T-helper 2 cell treated with Interferon-gamma antibody and Interleukin-4, amounts not matched to agents 5 μg/mL and 100 μg/mL, for 36 hours (primary cell): ENCODE measurements around the gene HBA2.
A peak's percentile ranks its signal among the peaks of the same experiment; 100 is the strongest.
"Not testable (repeated sequence)": the region's sequence is repeated elsewhere in the genome, so short reads cannot be mapped to it uniquely, and the experiment has no call there.

Source experiments
- DNase-seq: peaks from one replicate; pipeline ENCODE4 v3.0.0; 2021; ENCODE audit warnings: low spot score
- H3K27ac Mint-ChIP-seq: one replicate; pipeline ENCODE4 v1.8.0; 2021; ENCODE audit warnings: mild to moderate bottlenecking, mixed read lengths
- H3K27me3 Mint-ChIP-seq: one replicate; pipeline ENCODE4 v1.8.0; 2021; ENCODE audit warnings: low read depth, mixed read lengths
- H3K36me3 Mint-ChIP-seq: one replicate; pipeline ENCODE4 v1.8.0; 2021; ENCODE audit warnings: low read depth, mixed read lengths
- H3K4me1 Mint-ChIP-seq: one replicate; pipeline ENCODE4 v1.8.0; 2021; ENCODE audit warnings: low read depth, mixed read lengths
- H3K4me3 Mint-ChIP-seq: one replicate; pipeline ENCODE4 v1.8.0; 2022; ENCODE audit warnings: mild to moderate bottlenecking, moderate library complexity, mixed read lengths
- H3K9me3 Mint-ChIP-seq: one replicate; pipeline ENCODE4 v1.8.0; 2021; ENCODE audit warnings: mixed read lengths

HBA2 gene

GRCh38 chr16:175011-175949 is 2.6 kb downstream of the HBA2 start:
- Mint-ChIP-seq H3K4me3 (peak overlapping the region; percentile 42), H3K27ac (no peak overlapping the region), H3K36me3 (no peaks in the 10 kb centered on the region), H3K4me1 (peaks cover 2% of the 10 kb centered on the region), H3K9me3 (no peaks in the 10 kb centered on the region), H3K27me3 (peaks cover 64% of the 10 kb centered on the region)
- DNase-seq: no peak

GRCh38 chr16:176006-176405 is 3.3 kb downstream of the HBA2 start:
- DNase-seq, H3K27ac Mint-ChIP-seq, H3K4me1 Mint-ChIP-seq, H3K4me3 Mint-ChIP-seq, H3K9me3 Mint-ChIP-seq, H3K36me3 Mint-ChIP-seq: not testable (repeated sequence)
- H3K27me3 Mint-ChIP-seq: peaks cover 59% of the 10 kb centered on the region

GRCh38 chr16:176477-177382 is 4.1 kb downstream of the HBA2 start, which contains the start of gene HBA1:
Gene HBA1 (plus strand): TSS chr16:176680. CDS start chr16:176717, 37 bp downstream.
- H3K36me3 Mint-ChIP-seq, H3K9me3 Mint-ChIP-seq, H3K4me1 Mint-ChIP-seq, DNase-seq, H3K27ac Mint-ChIP-seq, H3K4me3 Mint-ChIP-seq: not testable (repeated sequence)
- peaks cover 53% of the 10 kb centered on the region for H3K27me3 Mint-ChIP-seq

GRCh38 chr16:177394-177822 is 4.7 kb downstream of the HBA2 start:
- Mint-ChIP-seq H3K4me1 (peaks cover 2% of the 10 kb centered on the region), H3K36me3 (no peaks in the 10 kb centered on the region), H3K4me3 (peak overlapping the region; percentile 29), H3K27me3 (peaks cover 50% of the 10 kb centered on the region), H3K27ac (no peak overlapping the region), H3K9me3 (no peaks in the 10 kb centered on the region)
- no peak for DNase-seq

GRCh38 chr16:177981-178667 is 5.4 kb downstream of the HBA2 start:
- DNase-seq: no peak
- H3K4me1 Mint-ChIP-seq: peaks cover 2% of the 10 kb centered on the region
- no peak overlapping the region for H3K27ac Mint-ChIP-seq
- no peaks in the 10 kb centered on the region for H3K36me3 Mint-ChIP-seq
- H3K4me3 Mint-ChIP-seq: peak overlapping the region; percentile 29
- no peaks in the 10 kb centered on the region for H3K9me3 Mint-ChIP-seq
- peaks cover 50% of the 10 kb centered on the region for H3K27me3 Mint-ChIP-seq

- Mint-ChIP-seq H3K27ac (no peak overlapping the region), H3K36me3 (no peaks in the 10 kb centered on the region), H3K4me3 (no peak overlapping the region), H3K4me1 (peaks cover 2% of the 10 kb centered on the region), H3K27me3 (peaks cover 45% of the 10 kb centered on the region), H3K9me3 (no peaks in the 10 kb centered on the region)
- DNase-seq: no peak
Measured at GRCh38 chr16:178668-179015, 6.0 kb downstream of the HBA2 start.

- Mint-ChIP-seq H3K27me3 (peaks cover 41% of the 10 kb centered on the region), H3K4me3 (peak overlapping the region; percentile 36), H3K27ac (no peak overlapping the region), H3K9me3 (no peaks in the 10 kb centered on the region), H3K36me3 (no peaks in the 10 kb centered on the region), H3K4me1 (peaks cover 2% of the 10 kb centered on the region)
- no peak for DNase-seq
Measured at GRCh38 chr16:179211-180092, 6.8 kb downstream of the HBA2 start.

- H3K4me3 Mint-ChIP-seq: peak within 1 kb of the TSS; percentile 36
- DNase-seq: peak; percentile 27
Measured at GRCh38 chr16:180101-180675, 7.5 kb downstream of the HBA2 start, which contains the start of gene HBQ1. Gene HBQ1 (plus strand): TSS chr16:180459. CDS start chr16:180487, 28 bp downstream.

GRCh38 chr16:180681-181564 is 8.2 kb downstream of the HBA2 start:
- Mint-ChIP-seq H3K36me3 (peaks cover 7% of the 10 kb centered on the region), H3K27ac (no peak overlapping the region)

More at GRCh38 chr16:180101-180675, 7.5 kb downstream of the HBA2 start, which contains the start of gene HBQ1:
- peaks cover 33% of the 10 kb centered on the region for H3K27me3 Mint-ChIP-seq
- no peaks in the 10 kb centered on the region for H3K4me1 Mint-ChIP-seq
- peaks cover 2% of the 10 kb centered on the region for H3K36me3 Mint-ChIP-seq
- no peak within 1 kb of the TSS for H3K27ac Mint-ChIP-seq
- H3K9me3 Mint-ChIP-seq: no peaks in the 10 kb centered on the region

GRCh38 chr16:181565-182021 is 8.9 kb downstream of the HBA2 start:
- H3K9me3 Mint-ChIP-seq: no peaks in the 10 kb centered on the region
- peaks cover 7% of the 10 kb centered on the region for H3K36me3 Mint-ChIP-seq
- no peak overlapping the region for H3K27ac Mint-ChIP-seq
- H3K4me3 Mint-ChIP-seq: no peak overlapping the region
- no peaks in the 10 kb centered on the region for H3K4me1 Mint-ChIP-seq
- H3K27me3 Mint-ChIP-seq: peaks cover 28% of the 10 kb centered on the region
- no peak for DNase-seq

More at GRCh38 chr16:180681-181564, 8.2 kb downstream of the HBA2 start:
- no peaks in the 10 kb centered on the region for H3K4me1 Mint-ChIP-seq
- peak; percentile 81 for DNase-seq
- peaks cover 28% of the 10 kb centered on the region for H3K27me3 Mint-ChIP-seq
- H3K4me3 Mint-ChIP-seq: peak overlapping the region; percentile 36
- no peaks in the 10 kb centered on the region for H3K9me3 Mint-ChIP-seq

- Mint-ChIP-seq H3K9me3 (no peaks in the 10 kb centered on the region), H3K4me3 (no peak overlapping the region), H3K27ac (no peak overlapping the region), H3K36me3 (peaks cover 10% of the 10 kb centered on the region), H3K27me3 (peaks cover 18% of the 10 kb centered on the region), H3K4me1 (no peaks in the 10 kb centered on the region)
- DNase-seq: no peak
Measured at GRCh38 chr16:183005-183404, 10.3 kb downstream of the HBA2 start.

- Mint-ChIP-seq H3K27me3 (no peaks in the 10 kb centered on the region), H3K36me3 (peaks cover 26% of the 10 kb centered on the region), H3K27ac (no peak overlapping the region), H3K9me3 (no peaks in the 10 kb centered on the region), H3K4me3 (no peak overlapping the region), H3K4me1 (no peaks in the 10 kb centered on the region)
- DNase-seq: no peak
Measured at GRCh38 chr16:185213-185612, 12.5 kb downstream of the HBA2 start.
